Measurements from ENCODE around the gene NOXA1.
A peak's percentile ranks its signal among the peaks of the same experiment; 100 is the strongest.
"Not testable (repeated sequence)": the region's sequence is repeated elsewhere in the genome, so short reads cannot be mapped to it uniquely, and the experiment has no call there.

Gene NOXA1

GRCh38 chr9:137405677-137406081 lies 17.5 kb upstream of the NOXA1 start:
- peak; percentile 43 for DNase-seq (ENCODE audit: low read depth)

- DNase-seq (ENCODE audit: low read depth): no peak
These were observed 17.0 kb upstream of the NOXA1 start for GRCh38 chr9:137406085-137406760.

- DNase-seq (ENCODE audit: low read depth): peak; percentile 73
These were observed 16.2 kb upstream of the NOXA1 start for GRCh38 chr9:137406876-137407589.

- DNase-seq (ENCODE audit: low read depth): no peak
These were observed 15.4 kb upstream of the NOXA1 start for GRCh38 chr9:137407590-137408300.

GRCh38 chr9:137408651-137409405 lies 14.4 kb upstream of the NOXA1 start:
- DNase-seq (ENCODE audit: low read depth): no peak

- no peak for DNase-seq (ENCODE audit: low read depth)
These were observed 13.7 kb upstream of the NOXA1 start for GRCh38 chr9:137409515-137409914.

- DNase-seq (ENCODE audit: low read depth): not testable (repeated sequence)
These were observed 12.8 kb upstream of the NOXA1 start for GRCh38 chr9:137410236-137410890.

GRCh38 chr9:137410891-137411249 lies 12.3 kb upstream of the NOXA1 start:
- DNase-seq (ENCODE audit: low read depth): no peak

GRCh38 chr9:137411260-137411644 lies 11.9 kb upstream of the NOXA1 start:
- DNase-seq (ENCODE audit: low read depth): peak; percentile 40

GRCh38 chr9:137411645-137412380 lies 11.4 kb upstream of the NOXA1 start:
- peak; percentile 97 for DNase-seq (ENCODE audit: low read depth)

GRCh38 chr9:137412431-137412830 lies 10.8 kb upstream of the NOXA1 start:
- DNase-seq (ENCODE audit: low read depth): peak; percentile 64

- no peak for DNase-seq (ENCODE audit: low read depth)
These were observed 7.7 kb upstream of the NOXA1 start for GRCh38 chr9:137415451-137415850.

GRCh38 chr9:137416006-137416562 lies 7.1 kb upstream of the NOXA1 start:
- no peak for DNase-seq (ENCODE audit: low read depth)

- DNase-seq (ENCODE audit: low read depth): no peak
These were observed 6.5 kb upstream of the NOXA1 start for GRCh38 chr9:137416563-137417151.

GRCh38 chr9:137417161-137418021 lies 5.8 kb upstream of the NOXA1 start:
- no peak for DNase-seq (ENCODE audit: low read depth)

GRCh38 chr9:137421838-137422603 lies 1.2 kb upstream of the NOXA1 start:
- peak; percentile 20 for DNase-seq (ENCODE audit: low read depth)

- DNase-seq (ENCODE audit: low read depth): peak; percentile 80
These were observed 510 bp downstream of the NOXA1 start for GRCh38 chr9:137423514-137424291.

All from ELR (cell line).